Activated CD4-positive, alpha-beta T cell treated with anti-CD3 and anti-CD28 coated beads, Interleukin-2, Interleukin-6, amounts not matched to agents 100 ng/mL and 50 ng/mL, durations not matched to agents 16 hours and 8 hours (primary cell): ENCODE results near the gene INCA1.
"Not testable (repeated sequence)": the region's sequence is repeated elsewhere in the genome, so short reads cannot be mapped to it uniquely, and the experiment has no call there.

Experiments used
- DNase-seq: peaks from one replicate; pipeline ENCODE4 v3.0.0-alpha.2; 2020

The INCA1 gene, protein sequence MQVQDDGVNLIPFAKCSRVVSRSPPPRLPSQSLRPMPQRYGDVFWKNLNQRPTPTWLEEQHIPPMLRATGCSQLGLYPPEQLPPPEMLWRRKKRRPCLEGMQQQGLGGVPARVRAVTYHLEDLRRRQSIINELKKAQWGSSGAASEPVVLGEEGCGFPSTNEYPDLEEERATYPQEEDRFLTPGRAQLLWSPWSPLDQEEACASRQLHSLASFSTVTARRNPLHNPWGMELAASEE

DNA sequence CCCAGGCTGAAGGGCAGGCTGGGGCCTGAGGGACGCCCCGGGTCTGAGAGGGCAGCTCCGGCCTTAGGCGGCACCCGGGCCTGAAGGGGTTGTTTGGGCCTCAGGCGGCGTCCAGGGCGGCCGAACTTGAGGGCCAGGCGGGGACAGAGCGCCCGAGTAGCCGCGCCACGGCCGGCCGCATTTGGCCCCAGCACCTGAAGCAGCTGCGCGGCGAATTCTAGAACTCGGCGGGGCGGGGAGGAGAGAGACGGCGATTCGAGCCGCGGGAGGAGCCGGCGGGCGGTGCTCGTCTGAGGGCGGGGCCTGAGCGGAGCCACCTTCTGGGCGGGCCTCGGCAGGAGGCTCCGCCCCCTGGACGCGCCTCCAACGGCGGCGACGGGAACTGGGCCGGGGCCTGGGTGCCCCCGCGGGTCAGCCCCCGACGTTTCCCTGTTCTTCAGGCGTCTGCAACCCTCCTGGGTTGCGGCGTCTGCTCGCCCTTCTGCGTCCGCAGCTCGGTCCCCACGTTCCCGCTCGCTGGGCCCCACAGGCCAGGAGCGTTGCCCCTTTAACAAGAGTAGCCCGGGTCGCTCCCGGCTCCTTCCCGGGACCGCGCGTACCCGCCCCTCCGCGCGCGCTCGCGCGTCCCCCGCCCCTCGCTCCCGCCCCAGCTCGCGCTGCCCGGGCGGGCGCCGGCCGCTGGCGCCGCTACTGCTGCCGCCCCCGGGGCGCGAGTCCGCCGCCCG is at the start of gene INCA1, which contains the start of gene KIF1C:
TSS of gene INCA1 (minus strand) at position 221 of the 725 bp plus-strand sequence. CDS start 3,085 bp downstream, outside the sequence.
TSS of gene KIF1C (plus strand) at position 649 of the 725 bp plus-strand sequence. CDS start 2,297 bp downstream, outside the sequence.
- DNase-seq = peak; percentile 94

DNA sequence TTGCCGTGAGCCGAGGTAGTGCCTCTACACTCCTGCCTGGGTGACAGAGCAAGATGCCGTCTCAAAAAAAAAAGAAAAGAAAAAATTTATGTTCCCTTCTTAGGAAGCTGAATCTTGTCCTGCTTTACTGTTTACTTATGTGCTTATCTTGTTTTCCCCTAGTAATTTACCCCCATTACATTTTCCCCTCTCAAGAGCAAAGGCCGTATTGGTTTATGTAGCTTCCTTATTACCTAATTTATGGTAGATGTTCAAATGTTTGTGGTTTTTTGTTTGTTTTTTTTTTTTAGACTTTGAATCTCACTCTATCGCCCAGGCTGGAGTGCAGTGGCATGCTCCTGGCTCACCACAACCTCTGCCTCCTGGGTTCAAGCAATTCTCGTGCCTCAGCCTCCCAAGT is 48.2 kb upstream of the INCA1 start:
- no peak for DNase-seq

DNA sequence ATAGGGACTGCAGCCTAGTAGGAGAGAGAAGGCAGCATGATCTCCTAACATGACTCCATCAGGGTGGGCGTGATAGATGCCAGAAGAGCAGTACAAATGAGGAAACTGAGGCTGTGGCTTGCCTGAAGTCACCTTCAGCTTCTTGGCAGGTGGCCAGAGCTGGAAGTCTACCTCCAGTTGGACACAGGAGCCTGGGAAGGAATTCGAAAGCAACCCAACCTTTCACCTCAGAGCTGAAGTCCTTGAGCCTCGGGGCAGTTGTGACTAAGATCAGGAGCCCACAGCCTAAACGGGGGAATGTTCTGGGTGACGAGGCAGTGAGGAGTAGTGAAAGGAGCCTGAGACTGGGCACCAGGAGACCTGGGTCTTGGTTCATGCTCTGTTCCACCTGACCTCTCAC is 47.3 kb upstream of the INCA1 start:
- no peak for DNase-seq

DNA sequence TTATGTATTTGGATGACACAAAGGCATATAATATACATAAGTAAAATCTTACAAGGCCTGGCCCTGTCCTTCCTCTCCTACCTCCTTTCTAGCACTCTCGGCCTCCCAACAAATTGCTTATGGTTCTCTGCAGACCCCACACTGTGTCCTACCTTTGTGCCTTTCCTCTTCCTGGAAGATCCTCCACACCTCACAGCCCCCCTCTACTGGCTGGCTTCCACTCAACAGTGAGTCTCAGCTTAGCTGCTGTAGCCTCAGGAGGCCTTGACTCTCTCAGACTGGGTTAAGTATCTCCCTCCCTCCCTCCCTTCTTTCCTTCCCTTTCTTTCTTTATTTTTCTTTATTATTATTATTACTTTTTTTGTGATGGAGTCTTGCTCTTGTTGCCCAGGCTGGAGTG is 46.2 kb upstream of the INCA1 start:
- no peak for DNase-seq

DNA sequence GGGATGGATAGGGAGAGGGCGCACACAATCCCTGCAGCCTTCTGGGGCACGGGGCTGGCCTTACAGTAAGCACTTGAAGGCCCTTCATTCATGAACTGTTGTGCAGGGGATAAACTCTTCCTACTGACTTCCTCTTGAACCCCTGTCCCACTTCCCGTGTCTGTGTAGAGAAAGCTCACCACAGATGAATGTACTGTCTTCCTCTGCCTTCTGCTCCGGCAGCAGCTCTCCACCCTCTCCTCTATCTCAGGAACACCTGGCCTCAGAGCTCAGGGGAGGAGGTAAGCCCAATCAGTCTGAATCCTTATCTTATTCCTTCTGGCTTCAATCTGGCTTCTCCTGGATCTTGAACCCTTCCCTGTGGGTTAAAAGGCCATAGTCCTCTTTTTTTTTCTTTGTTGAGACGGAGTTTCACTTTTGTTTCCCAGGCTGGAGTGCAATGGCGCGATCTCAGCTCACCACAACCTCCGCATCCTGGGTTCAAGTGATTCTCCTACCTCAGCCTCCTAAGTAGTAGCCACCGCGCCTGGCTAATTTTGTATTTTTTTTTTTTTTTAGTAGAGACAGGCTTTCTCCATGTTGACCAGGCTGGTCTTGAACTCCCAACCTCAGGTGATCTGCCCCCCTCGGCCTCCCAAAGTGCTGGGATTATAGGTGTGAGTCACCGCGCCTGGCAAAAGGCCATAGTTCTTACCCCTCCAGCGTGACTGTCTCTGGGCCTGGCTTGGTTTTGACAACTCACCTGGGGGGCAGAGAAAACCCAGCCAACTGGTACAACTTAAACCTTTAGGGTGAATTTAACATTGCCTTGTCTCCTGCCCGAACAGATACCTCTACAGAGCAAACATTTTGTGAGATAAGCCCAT is 45.1 kb upstream of the INCA1 start:
- DNase-seq = peak; percentile 22

DNA sequence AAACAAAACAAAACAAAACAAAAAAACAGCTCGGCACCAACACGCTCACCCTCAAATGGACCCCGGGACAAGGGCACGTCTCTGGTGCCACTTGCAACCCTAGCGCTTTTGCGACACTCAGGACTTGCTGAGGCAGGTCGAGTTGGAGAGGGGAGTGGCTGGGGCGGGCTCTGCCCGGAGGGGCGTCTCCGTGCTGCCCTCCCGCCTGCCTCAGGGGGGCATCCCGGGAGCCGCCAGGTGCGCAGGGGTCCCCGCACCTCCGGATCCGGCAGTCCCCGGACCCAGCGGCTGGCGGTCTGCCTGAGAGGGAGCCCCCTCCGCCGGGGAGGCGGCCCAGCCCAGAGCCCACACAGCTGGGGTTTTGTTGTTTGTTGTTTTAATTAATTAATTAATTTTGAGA is 38.0 kb upstream of the INCA1 start, which contains the start of gene SLC52A1:
TSS of gene SLC52A1 (minus strand) at position 112 of the 400 bp plus-strand sequence. CDS start 820 bp downstream, outside the sequence.
- DNase-seq = no peak

DNA sequence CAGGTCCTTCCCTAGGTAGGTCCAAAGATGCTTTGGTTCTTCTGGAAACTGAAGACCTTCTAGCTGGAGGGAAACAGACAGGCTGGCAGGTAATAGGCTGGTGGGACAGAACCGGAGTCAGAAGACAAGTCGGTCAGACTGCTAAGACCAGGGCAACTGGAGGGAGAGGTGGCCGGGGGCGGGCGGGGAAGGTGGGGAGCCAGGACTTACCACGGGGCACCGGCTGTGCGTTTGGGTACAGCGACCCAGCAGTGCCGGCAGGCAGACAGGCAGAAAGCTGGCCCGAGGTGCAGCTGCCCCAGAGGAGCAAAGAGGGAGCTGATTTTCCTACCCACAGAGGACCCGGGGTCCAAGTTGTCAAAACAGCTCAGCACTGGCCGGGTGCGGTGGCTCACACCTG is 37.3 kb upstream of the INCA1 start:
- DNase-seq = no peak

DNA sequence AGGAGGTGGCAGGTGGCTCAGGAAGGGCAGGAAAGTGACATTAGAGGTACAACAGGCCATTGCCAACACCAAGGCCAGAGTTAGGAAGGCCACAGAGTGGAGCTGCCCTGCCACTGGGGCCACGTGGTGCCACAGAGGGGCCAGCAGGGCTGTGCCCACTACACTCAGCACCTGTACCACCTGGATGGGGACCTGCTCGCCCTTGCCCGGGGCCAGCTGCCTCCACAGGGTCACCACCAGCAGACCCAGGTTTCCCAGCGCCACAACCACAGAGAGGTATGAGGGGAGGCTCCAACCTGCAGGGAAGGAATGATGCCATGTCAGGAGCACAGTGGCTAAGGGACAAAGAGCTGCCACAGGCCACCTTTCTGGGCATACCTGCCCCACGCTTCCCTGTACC is 36.7 kb upstream of the INCA1 start:
- no peak for DNase-seq

DNA sequence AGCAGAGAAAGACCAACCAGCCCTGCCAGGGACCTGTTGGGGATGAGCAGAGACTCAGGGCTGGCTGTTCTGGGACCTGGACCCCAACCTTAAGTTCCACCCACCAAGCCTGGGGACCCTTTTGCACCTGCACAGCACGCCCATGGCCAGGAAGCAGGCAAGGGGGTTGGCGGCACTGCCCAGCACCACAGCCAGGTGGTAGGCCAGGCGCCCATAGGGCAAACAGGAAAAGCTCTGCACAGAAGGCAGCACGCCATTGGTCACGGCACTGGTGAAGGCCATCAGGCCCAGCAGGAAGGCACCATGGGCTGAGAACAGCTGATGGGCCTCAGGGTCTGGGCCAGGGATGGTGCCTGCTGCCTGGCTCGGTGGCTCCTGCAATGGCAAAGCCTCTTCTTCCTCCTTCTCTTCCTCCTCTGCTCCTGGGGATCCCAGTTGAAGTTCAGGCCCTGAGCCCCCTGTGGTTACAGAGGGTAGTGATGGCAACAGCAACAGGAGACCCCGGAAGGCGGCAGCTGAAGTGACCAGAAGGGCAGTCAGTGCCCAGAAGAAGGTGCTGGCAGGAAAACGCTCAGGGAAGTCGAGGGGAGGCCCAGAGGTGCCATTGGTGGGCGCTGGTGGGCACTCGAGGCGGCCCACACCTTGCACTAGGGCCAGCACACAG is 36.2 kb upstream of the INCA1 start:
- no peak for DNase-seq

DNA sequence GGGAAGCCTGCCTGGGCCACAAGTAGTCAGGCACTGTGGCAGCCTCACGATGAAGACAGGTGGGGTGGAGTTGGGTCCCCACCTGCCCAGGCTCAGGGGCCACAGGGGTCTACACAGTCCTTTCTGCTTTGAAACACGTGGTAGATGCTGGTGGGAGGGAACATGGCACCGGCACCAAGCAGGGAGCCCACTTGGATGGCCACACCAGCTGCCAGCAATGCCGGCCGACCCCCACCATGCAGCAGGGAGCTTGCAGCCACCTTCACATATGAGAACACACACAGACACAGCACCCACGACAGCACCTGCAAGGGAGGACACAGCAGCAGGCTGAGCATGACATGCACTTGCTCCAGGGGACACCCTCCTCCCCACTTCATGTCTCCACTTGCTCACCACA is 35.5 kb upstream of the INCA1 start:
- DNase-seq = no peak

DNA sequence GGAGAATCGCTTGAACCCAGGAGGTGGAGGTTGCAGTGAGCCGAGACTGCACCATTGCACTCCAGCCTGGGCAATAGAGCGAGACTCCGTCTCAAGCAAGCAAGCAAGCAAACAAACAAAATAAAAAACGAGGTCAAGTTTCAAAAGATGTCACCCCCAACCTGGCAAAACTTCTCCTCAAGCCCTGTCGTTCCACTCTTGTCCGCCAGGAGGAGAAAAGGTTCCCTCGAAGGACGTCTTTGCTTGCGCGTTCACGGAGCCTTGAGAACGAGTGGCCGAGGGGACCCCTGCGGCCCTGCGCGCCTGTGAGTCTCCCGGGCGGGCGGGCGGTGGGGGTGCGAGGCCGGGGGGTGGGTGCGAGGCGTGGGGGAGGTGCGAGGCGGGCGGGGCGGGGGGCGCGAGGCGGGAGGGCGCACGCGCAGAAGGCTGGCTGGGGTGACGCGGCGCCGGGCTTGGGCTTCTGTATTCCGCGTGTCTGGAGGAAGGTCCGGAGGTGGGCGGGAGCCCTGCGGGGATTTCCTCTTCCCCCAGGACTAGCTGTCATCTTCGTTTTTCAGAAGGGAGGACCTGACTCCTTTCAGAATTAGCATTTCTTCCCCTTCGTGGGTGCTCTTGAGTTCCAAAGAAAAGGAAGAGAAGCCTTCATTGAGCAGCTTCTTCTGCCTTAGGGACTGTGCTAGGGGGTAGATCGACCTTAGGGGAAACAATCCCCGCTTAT is 34.2 kb upstream of the INCA1 start:
- DNase-seq = peak; percentile 88

DNA sequence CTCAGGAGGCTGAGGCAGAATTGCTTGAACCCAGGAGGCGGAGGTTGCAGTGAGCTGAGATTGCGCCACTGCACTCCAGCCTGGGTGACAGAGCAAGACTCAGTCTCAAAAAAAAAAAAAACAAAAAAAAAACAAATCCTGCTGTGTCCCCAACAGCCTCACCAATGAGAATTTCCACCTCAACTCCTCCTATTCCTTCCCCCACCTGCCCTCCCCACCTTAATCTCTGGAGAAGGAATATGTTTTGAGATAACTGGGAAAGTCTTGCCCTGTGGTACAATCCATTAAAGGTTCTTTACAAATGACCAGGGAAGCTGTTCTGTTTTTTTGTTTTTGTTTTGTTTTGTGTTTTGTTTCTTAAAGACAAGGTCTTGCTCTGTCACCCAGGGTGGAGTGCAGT is 32.8 kb upstream of the INCA1 start:
- DNase-seq = not testable (repeated sequence)

DNA sequence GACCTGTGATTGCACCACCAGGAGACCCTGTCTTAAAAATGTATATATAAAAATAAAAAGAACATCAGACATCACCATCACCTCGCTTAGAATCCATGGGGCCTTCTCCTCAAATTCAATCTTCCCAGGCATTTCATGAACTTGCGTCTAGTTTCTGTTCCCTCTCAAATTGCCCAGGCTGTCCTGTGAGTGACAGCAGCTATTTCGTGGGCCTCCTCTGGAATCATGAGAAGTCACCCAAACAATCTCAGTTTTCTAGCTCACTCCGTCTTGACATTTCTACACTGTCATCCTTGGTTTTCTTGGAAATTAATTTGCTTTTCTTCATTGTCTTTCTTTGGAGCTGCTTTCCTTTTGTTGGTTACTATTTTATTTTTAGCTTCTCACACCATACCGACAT is 30.6 kb upstream of the INCA1 start:
- no peak for DNase-seq

DNA sequence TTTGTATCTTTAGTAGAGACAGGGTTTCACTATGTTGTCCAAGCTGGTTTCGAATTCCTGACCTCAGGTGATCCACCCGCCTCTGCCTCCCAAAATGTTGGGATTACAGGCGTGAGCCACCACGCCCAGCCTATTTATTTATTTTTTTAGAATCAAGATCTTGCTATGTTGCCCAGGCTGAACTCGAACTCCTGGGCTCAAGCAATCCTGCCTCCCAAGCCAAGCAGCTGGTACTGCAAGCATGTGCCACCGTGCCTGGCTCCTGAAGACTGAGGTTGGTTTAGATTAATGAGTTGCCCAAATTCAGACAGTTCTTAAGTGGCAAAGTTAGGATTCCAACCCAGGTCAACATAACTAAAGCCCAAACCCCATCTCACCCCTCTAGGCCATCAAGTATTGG is 30.0 kb upstream of the INCA1 start:
- DNase-seq = no peak

DNA sequence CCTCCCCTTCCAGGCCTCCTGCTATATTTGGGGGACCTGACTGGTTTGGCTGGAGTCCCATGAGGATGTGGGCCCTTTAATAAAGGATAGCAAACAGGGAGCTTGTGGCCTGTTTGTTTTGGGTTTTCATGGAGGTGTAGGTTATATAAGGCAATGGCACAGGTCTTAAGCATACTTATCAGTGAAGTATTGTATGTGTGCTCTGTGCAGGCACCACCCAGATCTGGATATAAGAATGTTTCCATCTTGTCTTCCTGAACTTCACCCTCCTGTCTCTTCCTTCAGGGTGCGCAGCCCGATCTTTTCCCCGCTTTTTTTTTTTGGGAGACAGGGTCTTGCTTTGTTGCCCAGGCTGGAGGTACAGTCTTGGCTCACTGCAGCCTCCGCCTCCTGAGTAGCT is 27.3 kb upstream of the INCA1 start:
- no peak for DNase-seq

DNA sequence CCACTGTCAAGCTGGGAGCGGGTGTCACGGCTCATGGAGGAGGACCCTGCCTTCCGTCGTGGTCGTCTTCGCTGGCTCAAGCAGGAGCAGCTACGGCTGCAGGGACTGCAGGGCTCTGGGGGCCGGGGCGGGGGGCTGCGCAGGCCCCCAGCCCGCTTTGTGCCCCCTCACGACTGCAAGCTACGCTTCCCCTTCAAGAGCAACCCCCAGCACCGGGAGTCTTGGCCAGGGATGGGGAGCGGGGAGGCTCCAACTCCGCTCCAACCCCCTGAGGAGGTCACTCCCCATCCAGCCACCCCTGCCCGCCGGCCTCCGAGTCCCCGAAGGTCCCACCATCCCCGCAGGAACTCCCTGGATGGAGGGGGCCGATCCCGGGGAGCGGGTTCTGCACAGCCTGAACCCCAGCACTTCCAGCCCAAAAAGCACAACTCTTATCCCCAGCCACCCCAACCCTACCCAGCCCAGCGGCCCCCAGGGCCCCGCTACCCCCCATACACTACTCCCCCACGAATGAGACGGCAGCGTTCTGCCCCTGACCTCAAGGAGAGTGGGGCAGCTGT is 26.3 kb upstream of the INCA1 start:
- no peak for DNase-seq

DNA sequence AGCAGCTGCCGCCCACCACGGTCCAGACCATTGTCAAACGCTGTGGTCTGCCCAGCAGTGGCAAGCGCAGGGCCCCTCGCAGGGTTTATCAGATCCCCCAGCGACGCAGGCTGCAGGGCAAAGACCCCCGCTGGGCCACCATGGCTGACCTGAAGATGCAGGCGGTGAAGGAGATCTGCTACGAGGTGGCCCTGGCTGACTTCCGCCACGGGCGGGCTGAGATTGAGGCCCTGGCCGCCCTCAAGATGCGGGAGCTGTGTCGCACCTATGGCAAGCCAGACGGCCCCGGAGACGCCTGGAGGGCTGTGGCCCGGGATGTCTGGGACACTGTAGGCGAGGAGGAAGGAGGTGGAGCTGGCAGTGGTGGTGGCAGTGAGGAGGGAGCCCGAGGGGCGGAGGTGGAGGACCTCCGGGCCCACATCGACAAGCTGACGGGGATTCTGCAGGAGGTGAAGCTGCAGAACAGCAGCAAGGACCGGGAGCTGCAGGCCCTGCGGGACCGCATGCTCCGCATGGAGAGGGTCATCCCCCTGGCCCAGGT is 24.9 kb upstream of the INCA1 start:
- DNase-seq = no peak

DNA sequence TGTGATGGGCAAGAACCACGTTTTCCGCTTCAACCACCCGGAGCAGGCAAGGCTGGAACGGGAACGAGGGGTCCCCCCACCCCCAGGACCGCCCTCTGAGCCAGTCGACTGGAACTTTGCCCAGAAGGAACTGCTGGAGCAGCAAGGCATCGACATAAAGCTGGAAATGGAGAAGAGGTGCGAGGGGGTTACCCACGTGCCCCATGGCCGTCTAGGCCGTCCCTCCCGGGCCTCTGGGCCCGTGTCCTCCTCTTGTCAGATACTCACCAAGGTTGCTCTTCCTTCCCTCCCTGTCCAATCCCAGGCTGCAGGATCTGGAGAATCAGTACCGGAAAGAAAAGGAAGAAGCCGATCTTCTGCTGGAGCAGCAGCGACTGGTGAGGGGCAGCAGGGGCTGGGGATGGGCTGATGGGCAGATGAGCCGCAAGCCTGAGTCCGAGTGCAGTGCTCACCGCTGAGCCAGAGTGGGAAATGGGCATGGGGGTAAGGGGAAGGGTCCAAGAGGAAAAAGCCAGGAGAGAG is 23.2 kb upstream of the INCA1 start:
- no peak for DNase-seq

DNA sequence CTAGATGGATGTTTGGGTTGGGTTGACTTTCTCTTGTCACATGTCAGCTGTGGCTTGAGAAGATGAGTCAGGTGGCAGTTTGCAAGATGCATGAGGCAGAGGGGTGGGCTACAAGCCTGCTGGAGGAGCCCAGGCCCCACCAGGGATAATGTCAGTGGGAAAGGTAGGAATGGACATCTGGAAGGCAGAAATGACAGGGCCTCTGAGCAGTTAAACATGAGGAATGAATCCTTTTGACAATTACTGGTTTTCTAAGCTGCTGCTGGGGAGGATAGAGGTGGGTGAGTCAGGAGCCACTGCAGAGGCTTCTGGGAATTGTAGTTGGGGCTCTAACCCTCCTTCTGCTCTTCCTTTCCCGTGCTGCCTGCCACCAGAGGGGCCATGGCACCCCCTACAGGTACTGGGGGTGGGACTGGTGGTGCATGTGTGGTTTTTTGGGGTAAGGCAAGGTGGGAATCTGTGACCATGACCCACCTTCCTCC is 22.2 kb upstream of the INCA1 start:
- DNase-seq = peak; percentile 64

DNA sequence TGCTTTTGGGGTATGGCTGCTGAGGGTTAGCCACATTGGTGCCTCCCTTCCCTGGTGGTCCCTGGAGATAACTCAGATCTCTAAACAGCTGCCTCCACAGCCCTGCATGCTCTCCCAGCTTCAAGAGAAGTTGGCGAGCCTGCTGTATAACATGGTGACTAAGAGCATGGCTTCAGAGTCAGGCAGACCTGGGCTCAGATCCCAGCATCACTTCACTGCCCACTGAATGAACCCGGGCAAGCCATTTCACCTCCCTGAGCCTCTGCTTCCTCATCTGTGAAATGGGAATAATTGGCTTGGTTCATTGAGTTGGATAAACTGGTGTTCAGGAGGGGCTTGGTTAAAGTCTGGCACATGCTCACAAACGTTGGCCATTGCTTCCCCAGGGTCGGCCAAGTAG is 17.0 kb upstream of the INCA1 start:
- DNase-seq = no peak

DNA sequence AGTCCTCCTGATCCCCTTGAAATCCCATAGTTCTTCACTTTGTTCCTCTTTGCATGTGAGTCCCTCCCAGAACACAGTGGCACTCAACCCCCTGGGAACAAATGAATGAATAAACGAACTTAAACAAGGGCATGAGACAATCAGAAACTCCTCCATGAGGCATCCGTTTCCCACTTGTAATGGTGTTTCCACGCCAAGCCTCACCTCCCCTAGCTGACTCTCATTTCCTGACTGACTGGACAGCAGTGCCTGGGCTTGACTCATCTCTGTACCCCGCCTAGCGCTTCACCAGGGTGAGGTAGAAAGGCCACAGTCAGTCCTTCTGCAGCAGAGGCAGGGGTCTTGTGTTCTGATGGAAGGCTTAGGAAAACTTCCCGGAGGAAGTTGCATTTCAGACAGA is 14.6 kb upstream of the INCA1 start:
- peak; percentile 87 for DNase-seq
